IMR-90 (cell line): ENCODE measurements around the gene EPC1.

Experiments used
- BHLHE40 ChIP-seq: fragments of 150-350 bp; IDR thresholded peaks from 2 replicates; pipeline ENCODE4 v1.6.1; 2016; ENCODE audit warnings: mild to moderate bottlenecking, low read depth, low read length
- CEBPB ChIP-seq: IDR thresholded peaks from 2 replicates; pipeline ENCODE4 v1.6.1; 2012; ENCODE audit warnings: low read depth, low read length, improper control_type of control experiment
- CTCF ChIP-seq: conservative IDR thresholded peaks from 2 replicates; pipeline ENCODE4 v1.5.1; 2012; ENCODE audit warnings: mild to moderate bottlenecking, low read depth, low read length, improper control_type of control experiment
- FOS ChIP-seq: fragments of 150-350 bp; IDR thresholded peaks from 2 replicates; pipeline ENCODE4 v1.6.1; 2016; ENCODE audit warnings: low read depth, low read length
- MXI1 ChIP-seq: IDR thresholded peaks from 2 replicates; pipeline ENCODE4 v1.6.1; 2012; ENCODE audit warnings: low read depth, mild to moderate bottlenecking, low read length, moderate library complexity, borderline replicate concordance
- NFE2L2 ChIP-seq: fragments of 150-350 bp; IDR thresholded peaks from 2 replicates; pipeline ENCODE4 v1.6.1; 2016; ENCODE audit warnings: low read depth, mild to moderate bottlenecking, low read length
- POLR2A ChIP-seq: IDR thresholded peaks from 2 replicates; pipeline ENCODE4 v1.6.1; 2012; ENCODE audit warnings: mild to moderate bottlenecking, low read depth, low read length
- USF2 ChIP-seq: fragments of 150-350 bp; IDR thresholded peaks from 2 replicates; pipeline ENCODE4 v1.6.1; 2017; ENCODE audit warnings: mild to moderate bottlenecking, antibody characterized with exemption, low read length, low read depth

DNA sequence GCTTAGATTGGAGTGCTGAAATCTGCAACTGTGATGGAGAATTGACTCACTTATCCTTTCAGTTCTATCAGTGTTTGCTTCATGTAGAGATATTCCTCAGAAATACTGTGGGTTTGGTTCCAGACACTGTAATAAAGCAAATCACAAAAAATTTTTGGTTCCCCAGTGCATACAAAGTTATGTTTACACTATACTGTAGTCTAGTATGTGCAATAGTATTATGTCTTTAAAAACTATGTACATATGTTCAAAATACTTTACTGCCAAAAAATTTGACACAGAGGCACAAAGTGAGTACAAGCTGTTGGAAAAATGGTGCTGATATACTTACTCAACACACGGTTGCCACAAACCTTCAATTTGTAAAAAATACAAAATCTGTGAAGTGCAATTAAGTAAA, 112.5 kb downstream of the EPC1 start:
- TF ChIP-seq CTCF (no peak), FOS (no peak), POLR2A (no peak), BHLHE40 (no peak), MXI1 (no peak), USF2 (no peak), CEBPB (no peak), NFE2L2 (no peak)
